ENCODE measurements around the gene STAT4.

DNA sequence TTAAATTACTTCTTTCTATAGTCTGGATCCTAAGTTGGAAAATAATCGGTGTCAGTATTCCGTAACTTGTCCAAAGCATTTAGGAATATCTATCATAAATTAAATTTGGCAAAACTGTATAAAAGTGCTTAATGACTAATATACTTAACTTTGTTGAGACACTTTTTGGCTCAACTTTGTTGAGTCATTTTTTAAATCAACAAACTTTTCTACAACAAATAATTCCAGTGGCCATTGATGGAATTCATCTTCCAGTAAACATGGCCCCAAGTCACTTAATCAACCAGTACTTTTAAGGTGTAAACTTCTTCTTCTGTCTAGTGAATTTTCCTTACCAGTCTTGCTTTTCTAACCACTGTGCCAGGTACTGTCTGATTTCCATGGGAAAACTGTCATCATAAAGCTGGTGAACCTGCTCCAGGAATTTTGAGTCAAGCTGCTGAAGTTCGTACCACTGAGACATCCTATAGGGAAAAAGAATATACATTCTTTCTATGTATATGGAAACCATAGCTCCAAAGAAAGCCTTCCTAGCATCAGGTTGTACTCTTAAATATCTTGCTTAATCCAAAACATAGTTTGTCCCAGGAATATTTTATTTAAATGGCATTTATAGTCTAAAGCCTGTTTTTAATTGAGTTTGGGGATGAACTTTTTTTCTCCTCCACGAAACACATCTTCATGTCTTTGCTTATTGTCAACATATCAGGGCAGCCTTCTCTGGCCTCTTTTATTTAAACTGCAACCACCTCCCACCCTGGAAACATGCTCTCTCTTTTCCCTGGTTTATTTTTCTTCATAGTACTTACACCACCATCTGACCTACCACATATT, 141.0 kb downstream of the STAT4 start:
- TF ChIP-seq EGR1 (IDR thresholded peaks at IDR 0.05; ENCODE audit: low read depth in 2 of 2) = no peak
- TF ChIP-seq, protein P1, sequence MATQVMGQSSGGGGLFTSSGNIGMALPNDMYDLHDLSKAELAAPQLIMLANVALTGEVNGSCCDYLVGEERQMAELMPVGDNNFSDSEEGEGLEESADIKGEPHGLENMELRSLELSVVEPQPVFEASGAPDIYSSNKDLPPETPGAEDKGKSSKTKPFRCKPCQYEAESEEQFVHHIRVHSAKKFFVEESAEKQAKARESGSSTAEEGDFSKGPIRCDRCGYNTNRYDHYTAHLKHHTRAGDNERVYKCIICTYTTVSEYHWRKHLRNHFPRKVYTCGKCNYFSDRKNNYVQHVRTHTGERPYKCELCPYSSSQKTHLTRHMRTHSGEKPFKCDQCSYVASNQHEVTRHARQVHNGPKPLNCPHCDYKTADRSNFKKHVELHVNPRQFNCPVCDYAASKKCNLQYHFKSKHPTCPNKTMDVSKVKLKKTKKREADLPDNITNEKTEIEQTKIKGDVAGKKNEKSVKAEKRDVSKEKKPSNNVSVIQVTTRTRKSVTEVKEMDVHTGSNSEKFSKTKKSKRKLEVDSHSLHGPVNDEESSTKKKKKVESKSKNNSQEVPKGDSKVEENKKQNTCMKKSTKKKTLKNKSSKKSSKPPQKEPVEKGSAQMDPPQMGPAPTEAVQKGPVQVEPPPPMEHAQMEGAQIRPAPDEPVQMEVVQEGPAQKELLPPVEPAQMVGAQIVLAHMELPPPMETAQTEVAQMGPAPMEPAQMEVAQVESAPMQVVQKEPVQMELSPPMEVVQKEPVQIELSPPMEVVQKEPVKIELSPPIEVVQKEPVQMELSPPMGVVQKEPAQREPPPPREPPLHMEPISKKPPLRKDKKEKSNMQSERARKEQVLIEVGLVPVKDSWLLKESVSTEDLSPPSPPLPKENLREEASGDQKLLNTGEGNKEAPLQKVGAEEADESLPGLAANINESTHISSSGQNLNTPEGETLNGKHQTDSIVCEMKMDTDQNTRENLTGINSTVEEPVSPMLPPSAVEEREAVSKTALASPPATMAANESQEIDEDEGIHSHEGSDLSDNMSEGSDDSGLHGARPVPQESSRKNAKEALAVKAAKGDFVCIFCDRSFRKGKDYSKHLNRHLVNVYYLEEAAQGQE (IDR thresholded peaks at IDR 0.05) = no peak
- TF ChIP-seq, protein P2, sequence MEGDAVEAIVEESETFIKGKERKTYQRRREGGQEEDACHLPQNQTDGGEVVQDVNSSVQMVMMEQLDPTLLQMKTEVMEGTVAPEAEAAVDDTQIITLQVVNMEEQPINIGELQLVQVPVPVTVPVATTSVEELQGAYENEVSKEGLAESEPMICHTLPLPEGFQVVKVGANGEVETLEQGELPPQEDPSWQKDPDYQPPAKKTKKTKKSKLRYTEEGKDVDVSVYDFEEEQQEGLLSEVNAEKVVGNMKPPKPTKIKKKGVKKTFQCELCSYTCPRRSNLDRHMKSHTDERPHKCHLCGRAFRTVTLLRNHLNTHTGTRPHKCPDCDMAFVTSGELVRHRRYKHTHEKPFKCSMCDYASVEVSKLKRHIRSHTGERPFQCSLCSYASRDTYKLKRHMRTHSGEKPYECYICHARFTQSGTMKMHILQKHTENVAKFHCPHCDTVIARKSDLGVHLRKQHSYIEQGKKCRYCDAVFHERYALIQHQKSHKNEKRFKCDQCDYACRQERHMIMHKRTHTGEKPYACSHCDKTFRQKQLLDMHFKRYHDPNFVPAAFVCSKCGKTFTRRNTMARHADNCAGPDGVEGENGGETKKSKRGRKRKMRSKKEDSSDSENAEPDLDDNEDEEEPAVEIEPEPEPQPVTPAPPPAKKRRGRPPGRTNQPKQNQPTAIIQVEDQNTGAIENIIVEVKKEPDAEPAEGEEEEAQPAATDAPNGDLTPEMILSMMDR (IDR thresholded peaks at IDR 0.05; ENCODE audit: low read depth, low read length, missing input control) = no peak
- no peak for TF ChIP-seq JUND (IDR thresholded peaks at IDR 0.05)
- no peak for TF ChIP-seq SP1 (IDR thresholded peaks at IDR 0.05)
- TF ChIP-seq, protein P3, sequence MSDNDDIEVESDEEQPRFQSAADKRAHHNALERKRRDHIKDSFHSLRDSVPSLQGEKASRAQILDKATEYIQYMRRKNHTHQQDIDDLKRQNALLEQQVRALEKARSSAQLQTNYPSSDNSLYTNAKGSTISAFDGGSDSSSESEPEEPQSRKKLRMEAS (IDR thresholded peaks at IDR 0.05) = no peak

Data from liver (tissue), 3 donors.